Stimulated activated CD8-positive, alpha-beta memory T cell treated with anti-CD3 and anti-CD28 coated beads, Interleukin-12 subunit alpha, Interleukin-12 subunit beta, amount 100 ng/mL, for 1 hour (primary cell): ENCODE measurements around the gene NUP210L.
"Not testable (repeated sequence)": the region's sequence is repeated elsewhere in the genome, so short reads cannot be mapped to it uniquely, and the experiment has no call there.

Source experiments
- DNase-seq: peaks from one replicate; pipeline ENCODE4 v3.0.0-alpha.2; 2020; ENCODE audit warnings: low read depth

NUP210L gene

DNA sequence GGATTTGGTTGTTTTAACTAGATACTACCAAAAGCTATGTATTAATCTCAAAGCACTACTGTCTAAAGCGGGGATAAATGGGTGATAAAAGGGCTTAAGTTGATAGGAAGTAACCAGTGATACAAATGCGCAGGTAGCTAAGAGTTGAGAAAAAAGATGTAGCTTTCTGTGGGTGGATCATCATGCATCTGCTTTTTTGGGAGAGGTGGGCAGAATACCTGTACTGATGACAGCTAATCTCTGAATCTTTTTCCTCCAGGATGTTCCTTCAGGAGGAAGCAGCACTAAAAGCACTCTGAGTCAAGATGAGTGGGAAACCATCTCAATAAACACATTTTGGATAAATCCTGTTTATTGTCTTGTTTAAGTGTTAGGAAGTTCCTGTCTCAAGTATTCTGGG, 163.1 kb downstream of the NUP210L start:
- no peak for DNase-seq

DNA sequence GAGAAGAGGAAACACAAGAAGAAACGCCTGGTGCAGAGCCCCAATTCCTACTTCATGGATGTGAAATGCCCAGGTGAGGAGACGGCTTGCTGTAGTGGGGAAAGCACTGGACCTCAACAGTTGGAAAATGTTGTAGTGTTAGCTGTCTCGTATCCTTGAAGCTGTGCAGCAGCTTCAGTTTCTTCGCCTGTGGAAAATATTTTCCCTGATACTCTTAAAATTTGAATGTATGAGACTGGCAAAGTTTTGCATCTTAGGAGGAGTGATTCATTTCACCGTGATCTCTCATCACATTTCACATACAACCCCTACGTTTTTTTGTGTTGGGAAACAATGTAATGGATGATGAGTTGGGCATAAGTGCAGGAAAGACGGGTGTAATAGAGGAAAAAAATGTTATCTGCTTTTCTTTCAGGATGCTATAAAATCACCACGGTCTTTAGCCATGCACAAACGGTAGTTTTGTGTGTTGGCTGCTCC, 163.7 kb downstream of the NUP210L start:
- no peak for DNase-seq

DNA sequence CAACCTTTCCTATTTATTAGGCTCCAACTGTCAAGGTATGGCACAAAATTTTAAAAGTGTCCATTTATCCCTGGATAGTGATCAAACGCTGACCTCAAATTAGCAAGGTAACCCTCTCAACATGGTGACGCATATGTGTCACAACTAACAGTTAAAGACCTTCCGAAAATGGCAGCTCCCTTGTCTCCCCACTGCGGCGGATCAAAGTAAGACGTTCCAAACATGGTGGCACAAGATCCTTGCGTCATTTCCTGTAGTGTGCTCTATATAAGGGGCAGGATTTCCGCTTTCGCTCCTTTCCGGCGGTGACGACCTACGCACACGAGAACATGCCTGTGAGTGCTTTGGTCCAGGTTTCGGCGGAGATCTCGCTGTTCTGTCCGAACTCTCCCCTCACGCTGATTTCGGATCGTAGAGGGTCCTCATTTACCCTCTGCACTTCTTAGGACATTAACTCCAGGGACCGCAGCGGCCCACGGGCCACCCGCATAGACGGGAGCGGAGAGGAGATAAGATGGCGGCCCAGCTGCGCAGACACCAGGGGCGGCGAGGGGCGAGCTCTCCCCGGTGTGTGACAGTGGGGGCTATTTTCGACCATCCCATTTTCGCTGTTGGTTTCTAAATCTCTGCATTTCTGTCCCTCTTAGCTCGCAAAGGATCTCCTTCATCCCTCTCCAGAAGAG, 164.3 kb downstream of the NUP210L start, which contains the start of gene RPS27:
TSS of gene RPS27 (plus strand) at position 295 of the 683 bp plus-strand sequence. CDS start at position 330, 35 bp downstream.
- peak; percentile 82 for DNase-seq

DNA sequence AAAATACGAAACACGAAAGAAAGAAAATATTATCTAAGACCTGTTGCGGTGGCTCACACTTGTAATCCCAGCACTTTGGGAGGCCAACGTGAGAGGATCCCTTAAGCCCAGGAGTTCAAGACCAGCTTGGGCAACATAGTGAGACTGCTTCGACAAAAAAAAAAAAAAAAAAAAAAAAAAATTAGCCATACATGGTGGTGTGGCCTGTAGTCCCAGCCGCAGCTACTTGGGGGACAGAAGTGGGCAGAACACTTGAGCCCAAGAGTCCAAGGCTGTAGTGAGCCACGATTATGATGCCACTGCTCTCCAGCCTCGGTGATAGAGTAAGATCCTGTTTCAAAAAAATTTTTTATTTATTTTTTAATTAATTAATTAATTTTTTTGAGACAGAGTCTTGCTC, 167.3 kb downstream of the NUP210L start:
- no peak for DNase-seq

DNA sequence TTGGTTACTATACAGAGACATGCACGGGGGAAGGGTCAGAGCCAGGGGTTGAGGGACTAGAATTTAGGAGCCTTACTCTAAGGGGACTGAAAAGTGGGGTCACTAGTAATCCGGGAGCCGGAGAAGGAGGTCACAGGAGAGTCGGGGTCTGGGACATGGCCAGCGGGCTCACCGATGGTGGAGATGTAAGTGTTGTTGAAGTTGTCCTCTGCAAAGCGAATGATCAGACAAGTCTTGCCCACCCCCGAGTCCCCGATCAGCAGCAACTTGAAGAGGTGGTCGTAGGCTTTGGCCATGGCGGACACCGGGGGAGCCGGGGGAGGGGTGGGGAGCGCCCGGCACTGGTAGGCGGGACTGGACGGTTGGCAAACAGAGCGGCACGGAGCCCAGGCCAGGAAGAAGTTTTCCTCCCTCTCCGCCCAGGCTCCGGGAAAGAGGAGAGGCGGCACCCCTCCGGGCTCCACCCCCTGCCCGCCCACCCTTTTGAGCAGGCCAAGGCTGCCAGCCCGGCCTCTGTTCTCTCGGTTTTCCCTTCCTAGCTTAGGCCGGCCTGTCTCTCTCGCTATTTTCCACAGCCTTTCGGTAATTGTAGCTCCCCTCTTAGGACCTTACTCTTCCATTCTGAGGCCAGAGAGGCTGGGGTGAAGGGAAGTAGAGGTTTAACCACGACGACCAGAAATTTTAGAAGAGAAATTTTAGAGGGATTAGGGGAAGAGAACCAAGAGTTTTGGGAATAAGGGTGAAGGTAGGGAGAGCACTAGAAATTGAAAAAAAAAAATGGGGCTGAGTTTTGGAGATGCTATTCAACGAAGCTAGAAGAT, 168.7 kb downstream of the NUP210L start, which contains the start of gene RAB13:
TSS of gene RAB13 (minus strand) at position 399 of the 821 bp plus-strand sequence. CDS start at position 296, 103 bp downstream.
- DNase-seq: no peak

DNA sequence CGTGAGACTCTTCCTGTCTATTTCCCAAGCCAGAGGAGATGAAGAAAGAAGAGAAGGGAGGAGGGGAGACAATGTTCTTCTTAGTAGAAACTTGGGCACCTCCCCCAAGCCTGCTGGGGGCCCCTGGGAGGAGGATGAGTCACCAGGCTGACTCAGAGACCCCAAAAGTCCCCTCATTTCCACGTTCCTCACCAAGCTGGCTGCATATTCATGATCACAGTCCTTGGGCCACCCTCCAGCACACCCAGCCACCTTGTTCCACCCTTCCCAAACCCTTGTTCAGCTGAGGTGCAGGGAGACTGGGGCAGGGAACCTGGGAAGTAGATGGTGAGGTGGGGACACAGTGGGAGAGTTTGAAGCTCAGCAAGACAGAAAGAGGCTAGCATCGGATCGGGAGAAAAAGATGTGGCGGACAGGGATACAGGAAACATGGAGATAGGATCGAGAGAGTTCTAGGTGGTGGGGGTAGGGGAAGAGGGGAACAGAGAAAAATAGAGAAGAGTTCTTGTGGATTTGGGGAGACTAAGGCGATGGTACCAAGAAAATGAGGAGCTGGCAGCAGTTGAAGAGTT, 169.4 kb downstream of the NUP210L start:
- DNase-seq: no peak

DNA sequence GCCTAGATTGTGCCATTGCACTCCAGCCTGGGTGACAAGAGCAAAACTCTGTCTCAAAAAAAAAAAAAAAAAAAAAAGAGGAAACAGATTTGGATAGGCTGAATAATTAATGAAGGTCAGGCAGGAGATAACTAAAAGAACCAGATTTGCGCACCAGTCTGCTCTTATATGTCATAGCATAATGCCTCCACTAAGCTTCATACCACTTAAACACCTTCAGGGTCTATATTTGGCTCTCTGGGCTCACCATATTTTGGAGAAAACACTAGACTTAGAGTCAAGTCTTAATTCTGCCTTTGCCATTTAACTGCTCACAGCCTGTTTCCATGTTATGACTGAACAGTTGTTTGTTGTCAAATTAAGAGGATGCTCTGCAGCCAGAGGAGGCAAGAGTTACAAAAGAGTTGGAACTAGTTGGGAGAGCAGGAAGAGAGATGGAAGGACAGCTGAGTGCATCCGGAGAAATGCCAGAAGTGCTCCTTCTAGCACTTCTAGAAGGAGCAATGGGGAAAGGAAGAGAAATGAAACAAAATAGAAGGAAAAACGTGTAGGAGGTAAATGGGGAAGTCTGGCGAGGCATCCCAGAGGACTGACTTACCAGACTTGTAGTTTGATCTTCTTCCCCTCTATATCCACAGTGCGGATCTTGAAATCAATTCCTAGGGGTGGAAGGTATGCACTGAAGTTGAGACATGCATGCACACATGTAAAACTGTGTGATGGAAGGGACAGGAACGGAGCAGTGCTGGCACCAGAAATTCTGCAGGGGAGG, 170.6 kb downstream of the NUP210L start:
- no peak for DNase-seq

DNA sequence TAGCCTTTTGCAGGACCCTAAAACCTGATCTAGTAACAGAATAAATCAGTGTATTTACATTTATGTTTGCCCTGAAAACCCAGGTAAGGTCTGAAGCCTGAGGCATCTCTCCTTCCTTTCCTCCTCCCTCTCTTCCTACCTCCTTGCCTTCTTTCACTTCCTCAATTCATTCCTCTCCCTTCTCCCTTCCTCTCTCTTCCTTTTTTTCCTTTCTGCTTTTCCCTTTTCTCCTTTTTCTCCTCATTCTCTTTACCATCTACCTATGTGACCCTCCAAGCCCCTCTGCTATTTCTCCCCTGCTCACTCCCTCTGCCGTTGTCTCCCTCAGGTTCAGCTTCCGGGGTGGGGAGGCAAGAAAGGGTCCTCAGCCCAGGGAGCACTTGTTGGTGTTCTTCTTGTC, 173.1 kb downstream of the NUP210L start:
- not testable (repeated sequence) for DNase-seq

DNA sequence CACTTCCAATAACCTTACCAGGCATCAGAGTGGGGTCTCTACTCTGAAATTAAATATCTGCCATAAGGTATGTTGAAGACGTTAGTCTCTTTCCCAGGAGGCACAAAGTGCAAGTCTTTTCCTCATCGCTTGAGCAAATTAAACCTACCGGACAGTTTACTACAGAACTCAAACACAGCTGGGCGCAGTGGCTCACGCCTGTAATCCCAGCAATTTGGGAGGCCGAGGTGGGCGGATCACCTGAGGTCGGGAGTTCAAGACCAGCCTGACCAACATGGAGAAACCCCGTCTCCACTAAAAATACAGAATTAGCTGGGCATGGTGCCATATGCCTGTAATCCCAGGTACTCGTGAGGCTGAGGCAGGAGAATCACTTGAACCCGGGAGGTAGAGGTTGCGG, 175.8 kb downstream of the NUP210L start:
- DNase-seq: not testable (repeated sequence)

DNA sequence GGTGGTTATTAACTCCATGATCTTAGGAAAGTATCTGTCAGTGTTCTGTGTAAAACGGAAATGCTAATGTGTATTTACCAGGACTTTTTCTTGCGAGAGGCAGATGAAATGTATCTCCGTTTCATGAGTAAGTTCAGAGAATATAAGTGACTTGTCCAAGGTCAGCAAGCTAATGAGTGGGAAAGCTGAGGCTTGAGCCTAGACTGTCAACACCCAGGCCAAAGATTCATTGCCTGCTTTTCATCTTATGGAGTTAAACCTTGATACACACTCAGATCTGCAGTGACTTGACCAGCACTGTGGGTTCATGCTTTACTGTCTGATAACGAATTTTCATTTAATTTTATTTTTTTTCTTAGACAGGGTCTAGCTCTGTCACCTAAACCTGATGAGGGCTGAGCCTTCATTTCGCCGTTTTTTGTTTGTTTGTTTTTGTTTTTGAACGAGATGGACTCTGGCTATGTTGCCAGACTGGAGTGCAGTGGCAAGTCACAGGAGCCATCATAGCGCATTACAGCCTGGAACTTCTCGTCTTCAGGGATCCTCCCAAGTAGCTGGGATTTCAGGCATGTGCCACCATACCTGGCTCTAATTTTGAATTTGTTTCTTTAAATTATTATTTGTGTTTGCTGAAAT, 176.5 kb downstream of the NUP210L start:
- DNase-seq: no peak

DNA sequence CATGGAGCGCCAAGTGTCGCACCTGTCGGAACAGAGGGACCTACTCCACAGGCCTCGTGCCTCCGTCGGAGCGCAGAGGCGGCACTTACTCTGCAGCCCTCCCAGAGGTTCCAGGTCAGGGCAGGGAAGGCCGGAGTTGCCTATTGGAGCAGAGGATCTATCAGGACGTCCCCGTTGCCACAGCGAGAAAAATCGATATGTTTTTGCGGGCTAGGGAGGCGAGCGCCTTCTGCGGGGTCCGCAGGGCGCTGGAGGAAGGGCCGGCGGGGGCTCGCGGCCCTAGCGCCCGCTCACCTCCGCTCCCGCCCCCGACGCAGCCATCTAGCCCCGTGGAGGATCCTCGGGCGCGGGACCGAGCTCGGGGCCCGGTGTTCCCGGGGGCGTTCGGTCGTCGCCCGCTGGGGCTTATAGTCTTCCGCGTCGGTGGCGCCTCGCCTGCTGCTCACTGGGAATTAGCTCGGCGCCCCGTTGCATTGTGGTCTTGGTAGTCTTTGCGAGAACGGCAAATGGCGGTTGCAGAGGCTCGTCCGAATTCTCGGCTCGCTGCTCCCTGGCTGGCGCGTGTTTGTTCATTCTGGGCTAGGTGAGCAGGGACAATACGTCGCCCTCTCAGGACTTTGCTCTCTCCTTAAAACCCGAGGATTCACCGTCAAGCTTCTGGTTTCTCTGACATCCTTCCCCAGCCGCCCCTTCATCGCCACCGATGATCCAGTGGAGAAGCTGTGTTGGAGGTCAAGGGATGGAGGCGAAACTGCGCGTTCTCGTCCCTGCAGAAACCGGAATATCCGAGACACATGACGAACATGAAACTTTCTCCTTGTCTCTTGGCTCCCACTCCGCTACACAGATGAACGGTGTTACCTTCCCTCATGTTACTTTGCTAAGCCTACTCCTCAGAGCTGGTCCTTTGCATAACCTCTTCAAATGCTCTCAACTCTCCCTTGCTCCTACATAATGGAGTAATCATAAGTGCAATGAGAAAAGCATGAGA, 177.3 kb downstream of the NUP210L start, which contains the start of gene JTB:
TSS of gene JTB (minus strand) at position 425 of the 991 bp plus-strand sequence. CDS start at position 3, 422 bp downstream.
- DNase-seq: peak; percentile 78

DNA sequence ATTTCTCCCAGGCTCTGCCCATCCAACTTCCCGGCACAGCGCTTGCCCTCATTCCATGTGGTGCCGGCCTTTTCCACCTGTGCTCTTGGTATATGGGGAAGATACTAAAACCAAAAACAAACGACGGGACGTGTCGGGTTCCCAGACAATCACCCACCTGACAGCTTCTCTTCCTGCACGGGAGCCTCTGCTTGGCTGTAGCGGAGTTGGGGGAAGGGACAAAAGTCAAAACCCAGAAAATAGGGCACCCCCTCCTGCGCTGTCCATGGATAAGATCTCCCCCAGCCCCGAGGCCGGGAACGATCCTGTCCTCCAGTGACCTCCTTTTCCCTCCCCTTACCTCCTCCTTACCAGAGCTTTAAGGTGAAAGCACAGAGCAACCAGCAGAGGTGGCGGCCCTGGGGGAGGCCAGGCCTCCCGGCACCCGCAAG, 178.0 kb downstream of the NUP210L start:
- no peak for DNase-seq

DNA sequence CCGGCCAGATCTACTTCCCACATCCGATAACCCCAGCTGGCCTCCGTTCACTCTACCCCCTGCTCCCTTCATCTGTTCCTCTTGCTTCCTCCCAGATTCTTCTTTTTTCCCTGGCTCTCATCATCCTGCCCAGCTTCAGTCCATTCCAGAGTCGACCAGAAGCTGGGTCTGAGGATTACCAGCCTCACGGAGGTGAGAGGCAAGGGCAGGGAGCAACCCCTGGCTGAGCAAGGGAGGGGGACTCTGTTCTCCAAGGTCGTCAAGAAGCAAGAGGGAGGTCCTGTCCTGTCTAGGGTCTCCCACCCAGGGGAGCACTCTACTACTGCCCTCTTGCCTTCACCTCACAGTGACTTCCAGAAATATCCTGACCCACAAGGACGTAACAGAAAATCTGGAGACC, 181.3 kb downstream of the NUP210L start:
- no peak for DNase-seq

DNA sequence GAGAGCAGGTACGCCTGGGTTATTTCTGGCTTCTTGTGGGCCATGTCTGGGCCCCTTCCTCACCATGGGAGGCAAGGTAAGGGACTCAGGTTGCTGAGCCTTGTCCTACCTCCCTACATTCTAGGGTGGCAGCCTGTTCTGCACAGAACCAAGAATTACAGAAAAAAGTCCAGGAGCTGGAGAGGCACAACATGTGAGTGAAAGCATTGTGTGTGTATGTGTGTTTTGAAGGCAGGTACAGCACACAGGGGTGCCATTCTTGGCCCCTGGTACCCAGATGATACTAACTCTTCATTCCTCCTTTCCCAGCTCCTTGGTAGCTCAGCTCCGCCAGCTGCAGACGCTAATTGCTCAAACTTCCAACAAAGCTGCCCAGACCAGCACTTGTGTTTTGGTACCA, 181.8 kb downstream of the NUP210L start:
- DNase-seq: no peak

DNA sequence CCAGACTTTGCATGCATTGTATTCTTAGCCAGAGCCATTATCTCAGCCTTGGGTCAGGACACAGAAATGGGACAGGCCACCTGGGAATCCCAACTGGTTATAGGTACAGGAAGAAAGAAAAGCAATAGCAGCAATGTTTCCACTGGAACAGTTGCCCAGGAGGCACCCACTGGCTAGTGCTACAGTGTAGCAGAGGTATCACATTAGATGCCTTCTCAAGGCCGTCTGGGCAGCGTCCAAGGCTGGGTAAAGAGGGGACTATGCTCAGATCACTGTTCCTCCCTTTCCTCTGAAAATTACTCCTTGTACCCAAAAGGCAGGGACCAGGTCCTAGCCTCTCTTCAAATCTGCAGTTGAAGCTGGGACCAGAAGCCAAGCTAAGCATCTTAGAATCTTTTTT, 184.5 kb downstream of the NUP210L start:
- DNase-seq: no peak

DNA sequence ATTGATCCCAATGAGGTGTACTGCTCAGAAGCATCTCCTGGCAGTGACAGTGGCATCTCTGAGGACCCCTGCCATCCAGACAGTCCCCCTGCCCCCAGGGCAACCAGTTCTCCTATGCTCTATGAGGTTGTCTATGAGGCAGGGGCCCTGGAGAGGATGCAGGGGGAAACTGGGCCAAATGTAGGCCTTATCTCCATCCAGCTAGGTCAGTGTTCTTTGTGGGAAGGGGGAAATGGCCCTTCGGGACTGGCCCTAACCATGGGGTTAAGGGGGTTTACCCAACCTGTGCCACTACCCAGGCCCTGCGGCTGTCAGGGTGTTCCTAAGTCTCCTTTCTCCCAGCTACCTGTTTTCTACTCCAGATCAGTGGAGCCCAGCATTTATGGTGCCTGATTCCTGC, 185.9 kb downstream of the NUP210L start:
- DNase-seq: no peak

DNA sequence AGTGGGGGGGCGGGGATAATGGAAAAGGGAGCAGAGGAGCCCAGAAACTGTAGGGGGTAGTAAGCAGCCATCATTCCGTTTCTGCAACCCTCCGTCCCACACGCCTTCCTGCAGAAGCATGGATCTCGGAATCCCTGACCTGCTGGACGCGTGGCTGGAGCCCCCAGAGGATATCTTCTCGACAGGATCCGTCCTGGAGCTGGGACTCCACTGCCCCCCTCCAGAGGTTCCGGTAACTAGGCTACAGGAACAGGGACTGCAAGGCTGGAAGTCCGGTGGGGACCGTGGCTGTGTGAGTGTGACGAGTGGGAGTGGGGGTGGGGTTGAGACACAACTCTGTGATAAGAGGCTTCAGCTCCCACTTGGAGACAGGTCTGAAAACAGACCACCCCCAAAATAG, 186.5 kb downstream of the NUP210L start:
- DNase-seq: no peak

DNA sequence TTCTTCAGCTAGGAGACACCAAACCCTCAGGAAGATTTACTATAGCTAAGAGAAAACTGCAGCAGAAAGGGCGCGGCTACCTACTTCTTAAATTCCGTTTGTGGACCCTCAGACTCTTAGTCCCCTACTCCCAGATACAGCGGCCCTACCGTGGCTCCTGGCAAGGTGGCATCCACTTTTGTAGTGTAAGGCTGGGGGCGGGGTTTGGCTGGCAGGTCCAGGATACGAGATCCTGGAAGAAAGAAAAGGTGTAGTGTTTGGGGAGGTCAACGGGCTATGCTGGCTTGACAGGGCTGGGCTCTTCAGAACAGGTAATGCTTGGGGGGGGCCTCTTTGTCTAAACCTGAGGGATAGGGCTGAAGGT, 186.9 kb downstream of the NUP210L start:
- no peak for DNase-seq

DNA sequence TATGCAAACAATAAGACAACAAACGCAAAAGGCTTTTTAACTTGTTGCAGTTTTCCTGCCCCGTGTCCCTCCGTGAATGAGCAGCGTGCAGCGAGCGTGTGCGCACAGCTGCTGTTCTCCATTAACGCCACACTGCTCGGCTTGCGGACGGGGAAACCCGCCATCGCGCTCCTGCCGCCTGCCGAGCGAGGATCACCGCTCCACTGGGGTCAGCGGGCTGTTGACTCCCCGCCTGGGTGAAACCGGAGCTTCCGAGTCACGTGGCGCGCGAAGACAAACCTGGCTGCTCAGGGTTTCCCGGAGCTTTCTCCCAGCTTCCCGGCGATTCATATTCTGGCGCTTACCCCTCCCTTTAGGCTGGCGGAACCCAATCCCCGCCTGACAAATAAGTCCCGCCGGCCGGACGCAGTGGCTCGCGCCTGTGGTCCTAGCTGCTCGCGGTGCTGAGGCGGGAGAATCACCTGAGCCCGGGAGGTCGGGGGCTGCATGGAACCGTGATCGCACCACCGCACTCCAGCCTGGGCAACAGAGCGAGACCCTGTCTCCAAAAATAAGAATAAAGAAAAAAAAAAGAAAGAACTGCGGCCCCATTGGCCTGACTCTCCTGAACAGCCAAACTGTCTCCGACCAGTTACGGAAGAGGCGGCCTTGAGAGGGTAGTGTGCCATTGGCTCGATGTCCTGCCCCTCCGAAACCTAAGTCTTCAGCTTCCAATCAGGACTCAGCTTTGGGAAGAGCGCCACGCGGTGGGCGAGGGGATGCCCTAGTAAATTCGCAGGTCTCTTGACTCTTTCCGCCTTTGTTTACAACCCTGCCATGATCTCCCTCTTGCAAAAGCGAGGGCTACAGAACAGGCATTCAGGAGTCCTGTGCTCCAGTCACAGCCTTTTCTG, 187.5 kb downstream of the NUP210L start, which contains the start of gene CREB3L4:
TSS of gene CREB3L4 (plus strand) at position 796 of the 893 bp plus-strand sequence. CDS start 624 bp downstream, outside the sequence.
- DNase-seq: peak; percentile 67
